Heart left ventricle (tissue), 16 donors: ENCODE data around the gene LTK. TPM values are rescaled to one million over a fixed set of nuclear protein-coding genes. Genes with fewer than 3 reads are reported as not detected.

Experiments
- ATAC-seq, 4 donors: fragments of 200-7000 bp; cut with Tn5 transposase; one replicate each; pipeline ENCODE4 v1.9.1; 2020 to 2022; ENCODE audit warnings: moderate library complexity in 4 of 4, mild to moderate bottlenecking in 3 of 4, moderate number of reproducible peaks in 1 of 4
- DNase-seq, 5 donors: peaks; one replicate each; pipeline ENCODE4 v3.0.0-alpha.2; 2020
- H3K27ac ChIP-seq, 12 donors: fragments of 200-600 bp; sonication (generic) in 4 of 12; one replicate each; pipeline versions ENCODE4 v1.5.0 to v1.8.0; 2016 to 2022; ENCODE audit warnings: mild to moderate bottlenecking in 2 of 12
- H3K27me3 ChIP-seq, 9 donors: fragments of 200-600 bp; sonication (generic) in 2 of 9; one replicate each; pipeline versions ENCODE4 v1.5.1 to v1.8.0; 2016 to 2022; ENCODE audit warnings: mild to moderate bottlenecking in 3 of 9
- H3K36me3 ChIP-seq, 9 donors: fragments of 200-600 bp; sonication (generic) in 2 of 9; one replicate each; pipeline versions ENCODE4 v1.5.0 to v1.8.0; 2018 to 2022; ENCODE audit warnings: mild to moderate bottlenecking in 2 of 9
- H3K4me1 ChIP-seq, 12 donors: fragments of 200-600 bp; sonication (generic) in 4 of 12; one replicate each; pipeline versions ENCODE4 v1.5.0 to v1.8.0; 2016 to 2022; ENCODE audit warnings: mild to moderate bottlenecking in 3 of 12
- H3K4me3 ChIP-seq, 12 donors: fragments of 200-600 bp; sonication (generic) in 4 of 12; one replicate each; pipeline versions ENCODE4 v1.5.0 to v1.8.0; 2017 to 2022; ENCODE audit warnings: mild to moderate bottlenecking in 9 of 12, moderate library complexity in 4 of 12
- H3K9me3 ChIP-seq, 12 donors: fragments of 200-600 bp; sonication (generic) in 4 of 12; one replicate each; pipeline versions ENCODE4 v1.5.0 to v1.8.0; 2016 to 2022; ENCODE audit warnings: mild to moderate bottlenecking in 1 of 12
- CTCF ChIP-seq, 12 donors: fragments of 200-600 bp; sonication (generic) in 4 of 12; IDR thresholded peaks; one replicate each; pipeline versions ENCODE4 v1.5.0 to v1.8.0; 2018 to 2022; ENCODE audit warnings: antibody characterized with exemption in 12 of 12, mild to moderate bottlenecking in 5 of 12
- POLR2A ChIP-seq, 2 donors: fragments of 450-650 bp; IDR thresholded peaks; one replicate each; pipeline ENCODE4 v1.6.1; 2017; ENCODE audit warnings: antibody characterized with exemption in 2 of 2, mild to moderate bottlenecking in 2 of 2, moderate library complexity in 2 of 2
- WGBS, 4 donors: extraction: QIAGEN DNeasy Blood & Tissue Kit in 2 of 4; methylation state at CpG; one replicate each; pipeline versions ENCODE4 v1.1.5 to v1.1.7; 2013 to 2018; 5-methylcytosine and 5-hydroxymethylcytosine counted together
- intact Hi-C, 10 donors: fragments of 100-400 bp; cut with DNase I; formaldehyde crosslinking; loops; one replicate each; pipeline versions ENCODE4 v1.11.1 to v1.14.2; 2022
- polyA plus RNA-seq, 2 donors: library from polyadenylated mRNA; stranded (reverse); fragments of 200-250 nt; gene quantifications; one replicate each; pipeline ENCODE4 v1.2.3, GENCODE V29; 2013
- total RNA-seq, 9 donors: library from RNA; depleted of rRNA in 2 of 9; stranded (reverse); fragments of >200 nt in 2 of 9; fragmentation: NEBNext Ultra II Directional in 3 of 9; extraction: Animal tissue kit (Norgen Biotek cat#: 25700) in 3 of 9; gene quantifications; one replicate each; pipeline versions ENCODE4 v1.1.0 to v1.2.4, GENCODE V29; 2016 to 2023
- donor health status: ischemic (EF 13 %, LVEDD 7.1; RV severe dilation, severe dysfunction).
- donor health status: healthy with polysubstance abuse.
- donor health status: DM: no; HTN: yes; CAD: no.
- donor health status: DM: no; HTN: no; CAD: no.
- donor health status: ischemic (EF 25% LVEDD 6.9; RV normal size, moderate dysfunction).
- donor health status: ischemic (EF 25% LVEDD 5.7; RV mildly dilated, moderate dysfunction).
- donor health status: healthy.
- donor health status: DM: yes; HTN: yes; CAD: no.
- donor health status: ischemic (EF 35%, LVEDD 5.7; RV mildly dilated, moderate dysfunction).
- donor health status: nonischemic (EF 11% LVEDD 7.7; RV severe dilation, severe dysfunction).
- donor health status: DM: yes; HTN: yes; CAD: no.
- donor health status: PGD.
- donor health status: ischemic (EF 29% LVEDD 5.4; RV normal size, mild dysfunction).
- donor health status: nonischemic (EF 23%, LVEDD 6.1; RV moderate dilation, normal function).

The LTK gene
- total and polyA plus RNA-seq, 11 donors = 0.14 to 1.6 (median 0.36) TPM

GRCh38 chr15:41493902-41494189 is 19.8 kb downstream of the LTK start:
- DNase-seq = no peak
- H3K4me1 ChIP-seq = peaks cover 7 to 40% (median 30%) of the 10 kb centered on the region in 12 donors
- no peak overlapping the region for H3K27ac ChIP-seq
- peaks cover 0 to 62% (median 16%) of the 10 kb centered on the region in 9 donors for H3K27me3 ChIP-seq
- peak overlapping the region; percentile 20 to 80 (median 64) for H3K4me3 ChIP-seq
- no peaks in the 10 kb centered on the region for H3K36me3 ChIP-seq
- intact Hi-C loops = no loop called here
- H3K9me3 ChIP-seq = no peaks in the 10 kb centered on the region
- WGBS, 4 donors = 0 to 1% (median 0%) methylated on average over 12 to 41 of the region's 41 CpGs
- ATAC-seq = no peak
- TF ChIP-seq CTCF (IDR thresholded peaks at IDR 0.05) (no peak), POLR2A (IDR thresholded peaks at IDR 0.05) (no peak)

GRCh38 chr15:41493205-41493901 is 20.3 kb downstream of the LTK start, which contains the start of gene ITPKA:
TSS of gene ITPKA (plus strand) at chr15:41493874. CDS start at chr15:41493928, 54 bp downstream.
- ATAC-seq (peak; percentile 73 to 82 (median 76)), DNase-seq (peak; percentile 62 to 86 (median 79))
- WGBS, 4 donors = 0 to 1% (median 0%) methylated on average over 17 to 60 of the region's 60 CpGs
- Histone ChIP-seq H3K27ac (peak within 1 kb of the TSS in 10 of 12 donors; percentile 17 to 72 (median 60)), H3K4me1 (peaks cover 7 to 40% (median 30%) of the 10 kb centered on the region in 12 donors), H3K4me3 (peak within 1 kb of the TSS; percentile 46 to 80 (median 64)), H3K27me3 (peaks cover 0 to 62% (median 16%) of the 10 kb centered on the region in 9 donors), H3K9me3 (no peaks in the 10 kb centered on the region), H3K36me3 (no peaks in the 10 kb centered on the region)
- intact Hi-C loops = no loop called here
- TF ChIP-seq CTCF (IDR thresholded peaks at IDR 0.05) = no peak
- no peak for TF ChIP-seq POLR2A (IDR thresholded peaks at IDR 0.05)

- no peak for TF ChIP-seq CTCF (IDR thresholded peaks at IDR 0.05)
- TF ChIP-seq POLR2A (IDR thresholded peaks at IDR 0.05) = no peak
- Histone ChIP-seq H3K9me3 (no peaks in the 10 kb centered on the region), H3K36me3 (no peaks in the 10 kb centered on the region), H3K27me3 (peaks cover 0 to 62% (median 16%) of the 10 kb centered on the region in 9 donors), H3K4me1 (peaks cover 7 to 40% (median 30%) of the 10 kb centered on the region in 12 donors), H3K4me3 (peak overlapping the region; percentile 46 to 80 (median 64)), H3K27ac (peak overlapping the region in 7 of 12 donors; percentile 17 to 72 (median 63))
- 2 to 13% (median 5%) methylated on average over 14 to 15 of the region's 15 CpGs for WGBS, 4 donors
- DNase-seq (no peak), ATAC-seq (no peak)
- intact Hi-C loops = no loop called here
Measured at GRCh38 chr15:41492597-41493204, 20.9 kb downstream of the LTK start.

GRCh38 chr15:41491889-41492288 is 21.7 kb downstream of the LTK start:
- no peaks in the 10 kb centered on the region for H3K9me3 ChIP-seq
- 91 to 94% (median 93%) methylated on average over 4 of the region's 4 CpGs for WGBS, 4 donors
- no peak for TF ChIP-seq POLR2A (IDR thresholded peaks at IDR 0.05)
- no peak for TF ChIP-seq CTCF (IDR thresholded peaks at IDR 0.05)
- DNase-seq (no peak), ATAC-seq (no peak)
- no peak overlapping the region for H3K4me3 ChIP-seq
- intact Hi-C loops = no loop called here
- no peak overlapping the region for H3K27ac ChIP-seq
- H3K27me3 ChIP-seq = peaks cover 0 to 59% (median 16%) of the 10 kb centered on the region in 9 donors
- H3K36me3 ChIP-seq = no peaks in the 10 kb centered on the region
- H3K4me1 ChIP-seq = peaks cover 7 to 40% (median 30%) of the 10 kb centered on the region in 12 donors
